Activated T-helper 1 cell treated with anti-CD3 and anti-CD28 coated beads, Interleukin-12 subunit alpha, Interleukin-12 subunit beta, Interleukin-2, Interleukin-4 antibody, amounts not matched to agents 30 ng/mL and 10 ng/mL and 1 ng/mL, durations not matched to agents 14 hours and 24 hours and 36 hours (primary cell): ENCODE measurements around the gene PFKFB4. TPM values are rescaled to one million over a fixed set of nuclear protein-coding genes. Genes with fewer than 3 reads are reported as not detected.

ENCODE experiments used
- DNase-seq: peaks from one replicate; pipeline ENCODE4 v3.0.0; 2021; ENCODE audit warnings: low spot score
- H3K27ac Mint-ChIP-seq: one replicate; pipeline ENCODE4 v1.8.0; 2021; ENCODE audit warnings: mild to moderate bottlenecking, mixed read lengths
- H3K27me3 Mint-ChIP-seq: one replicate; pipeline ENCODE4 v1.8.0; 2022; ENCODE audit warnings: mild to moderate bottlenecking, moderate library complexity, mixed read lengths; ENCODE audit not compliant: insufficient read depth
- H3K36me3 Mint-ChIP-seq: one replicate; pipeline ENCODE4 v1.8.0; 2021; ENCODE audit warnings: low read depth, mixed read lengths
- H3K4me1 Mint-ChIP-seq: one replicate; pipeline ENCODE4 v1.8.0; 2021; ENCODE audit warnings: low read depth, mixed read lengths
- H3K4me3 Mint-ChIP-seq: one replicate; pipeline ENCODE4 v1.8.0; 2021; ENCODE audit warnings: mild to moderate bottlenecking, moderate library complexity, mixed read lengths
- H3K9me3 Mint-ChIP-seq: one replicate; pipeline ENCODE4 v1.8.0; 2021; ENCODE audit warnings: mixed read lengths
- intact Hi-C: fragments of 100-400 bp; cut with micrococcal nuclease; formaldehyde crosslinking; loops from one replicate; pipeline ENCODE4 v1.15.1; 2024
- total RNA-seq: library from RNA; stranded (reverse); gene quantifications from 2 replicates; pipeline ENCODE4 v1.2.3, GENCODE V29; 2022

Gene PFKFB4
- total RNA-seq, 1 donor from 2014 or later = 15.5 TPM

DNA sequence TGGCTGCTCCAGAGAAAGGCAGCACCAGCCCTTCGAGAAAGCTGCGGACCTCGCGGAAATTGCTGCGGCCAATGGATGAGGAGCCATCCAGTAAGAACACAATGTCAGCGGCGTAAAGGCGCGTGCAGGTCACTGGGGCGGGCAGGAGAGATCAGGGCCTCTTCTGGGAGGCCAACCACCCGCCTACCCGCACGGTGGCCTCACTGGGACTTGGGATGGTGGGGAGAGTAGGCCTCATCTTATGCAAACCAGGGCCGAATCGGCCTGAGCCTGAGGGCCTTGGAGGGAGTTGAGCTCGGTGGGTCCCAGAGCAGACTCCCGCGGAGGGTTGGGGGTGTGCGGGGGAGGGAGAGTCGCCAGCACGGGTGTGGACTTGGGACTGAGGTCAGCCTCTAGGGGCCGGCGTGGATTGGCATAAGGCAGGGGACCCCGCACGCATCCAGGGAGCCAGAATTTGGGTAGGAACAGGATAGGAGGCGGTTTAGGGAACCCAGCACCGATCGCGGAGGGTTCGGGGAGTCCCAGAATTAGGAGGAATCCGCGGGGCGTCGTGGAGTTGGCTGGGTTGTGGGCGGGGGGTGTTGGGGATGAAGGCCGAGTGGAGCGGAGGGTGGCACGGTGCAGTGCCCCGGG, 37.9 kb upstream of the PFKFB4 start:
- intact Hi-C loops = no loop called here
- Mint-ChIP-seq H3K4me1 (no peaks in the 10 kb centered on the region), H3K4me3 (no peak overlapping the region), H3K27ac (no peak overlapping the region), H3K9me3 (no peaks in the 10 kb centered on the region), H3K27me3 (peaks cover 18% of the 10 kb centered on the region), H3K36me3 (peaks cover 10% of the 10 kb centered on the region)
- no peak for DNase-seq

- no peak for DNase-seq
- Mint-ChIP-seq H3K9me3 (no peaks in the 10 kb centered on the region), H3K36me3 (peaks cover 3% of the 10 kb centered on the region), H3K27me3 (peaks cover 22% of the 10 kb centered on the region), H3K4me1 (no peaks in the 10 kb centered on the region), H3K4me3 (no peak overlapping the region), H3K27ac (no peak overlapping the region)
- intact Hi-C loops = no loop called here
Observed at GRCh38 chr3:48593337-48593736, 36.7 kb upstream of the PFKFB4 start.

DNA sequence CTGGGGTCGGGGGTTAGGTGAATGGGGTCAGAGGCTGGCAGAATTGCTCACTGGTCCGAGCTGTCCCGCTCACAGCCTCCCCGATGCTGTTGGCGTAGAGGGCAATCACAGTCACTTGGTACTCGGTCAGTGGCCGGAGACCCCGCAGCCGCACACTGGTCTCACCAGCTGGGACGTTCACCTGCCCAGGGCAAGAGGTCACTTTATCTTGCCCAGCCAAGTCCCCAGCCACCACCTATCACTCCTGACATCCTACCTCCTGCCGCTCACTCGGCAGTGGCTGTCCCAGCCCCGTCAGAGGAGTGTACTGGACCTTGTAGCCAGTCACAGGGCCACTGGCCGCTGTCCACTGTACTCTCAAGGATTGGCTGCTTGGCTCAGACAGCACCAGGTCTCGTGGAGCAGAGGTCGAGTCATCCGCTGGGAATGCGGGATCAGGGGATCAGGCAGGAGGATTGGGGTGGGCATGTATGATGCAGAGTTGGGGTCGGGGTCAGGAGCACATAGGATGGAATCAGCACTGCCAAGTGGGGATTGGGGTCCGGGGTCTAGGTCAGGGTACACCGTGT, 36.0 kb upstream of the PFKFB4 start:
- no peaks in the 10 kb centered on the region for H3K9me3 Mint-ChIP-seq
- no peaks in the 10 kb centered on the region for H3K36me3 Mint-ChIP-seq
- DNase-seq = no peak
- no peak overlapping the region for H3K4me3 Mint-ChIP-seq
- intact Hi-C loops = no loop called here
- no peak overlapping the region for H3K27ac Mint-ChIP-seq
- H3K4me1 Mint-ChIP-seq = no peaks in the 10 kb centered on the region
- H3K27me3 Mint-ChIP-seq = peaks cover 24% of the 10 kb centered on the region

GRCh38 chr3:48591886-48592518, 35.4 kb upstream of the PFKFB4 start:
- no peaks in the 10 kb centered on the region for H3K4me1 Mint-ChIP-seq
- H3K9me3 Mint-ChIP-seq = no peaks in the 10 kb centered on the region
- H3K27ac Mint-ChIP-seq = no peak overlapping the region
- no peak overlapping the region for H3K4me3 Mint-ChIP-seq
- peaks cover 24% of the 10 kb centered on the region for H3K27me3 Mint-ChIP-seq
- no peaks in the 10 kb centered on the region for H3K36me3 Mint-ChIP-seq
- intact Hi-C loops = no loop called here
- DNase-seq = no peak

GRCh38 chr3:48591436-48591835, 34.8 kb upstream of the PFKFB4 start:
- Mint-ChIP-seq H3K4me1 (no peaks in the 10 kb centered on the region), H3K27me3 (peaks cover 24% of the 10 kb centered on the region), H3K27ac (no peak overlapping the region), H3K36me3 (no peaks in the 10 kb centered on the region), H3K4me3 (no peak overlapping the region), H3K9me3 (no peaks in the 10 kb centered on the region)
- no peak for DNase-seq
- intact Hi-C loops = no loop called here

DNA sequence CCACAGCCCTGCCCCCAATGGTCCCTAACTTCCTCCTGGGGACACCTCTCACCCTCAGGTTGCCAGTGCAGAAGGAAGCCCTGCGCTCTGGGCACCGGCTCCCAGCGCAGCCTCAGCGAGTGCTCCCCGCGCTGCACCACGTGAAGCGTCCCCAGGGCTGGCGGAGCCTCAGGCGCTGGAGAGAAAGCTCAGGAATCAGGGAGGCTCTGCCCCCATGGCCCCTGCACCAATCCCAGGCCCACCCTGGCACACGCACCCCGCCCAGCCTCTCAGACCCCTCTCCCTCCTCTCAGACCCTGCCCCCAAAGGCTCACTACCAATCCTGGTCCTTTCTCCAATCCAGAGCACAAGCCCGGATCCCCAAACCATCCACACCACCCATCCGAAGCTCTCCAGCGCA, 31.6 kb upstream of the PFKFB4 start:
- Mint-ChIP-seq H3K27ac (no peak overlapping the region), H3K27me3 (peaks cover 13% of the 10 kb centered on the region), H3K36me3 (no peaks in the 10 kb centered on the region), H3K4me3 (no peak overlapping the region), H3K9me3 (no peaks in the 10 kb centered on the region), H3K4me1 (no peaks in the 10 kb centered on the region)
- intact Hi-C loops = no loop called here
- no peak for DNase-seq

DNA sequence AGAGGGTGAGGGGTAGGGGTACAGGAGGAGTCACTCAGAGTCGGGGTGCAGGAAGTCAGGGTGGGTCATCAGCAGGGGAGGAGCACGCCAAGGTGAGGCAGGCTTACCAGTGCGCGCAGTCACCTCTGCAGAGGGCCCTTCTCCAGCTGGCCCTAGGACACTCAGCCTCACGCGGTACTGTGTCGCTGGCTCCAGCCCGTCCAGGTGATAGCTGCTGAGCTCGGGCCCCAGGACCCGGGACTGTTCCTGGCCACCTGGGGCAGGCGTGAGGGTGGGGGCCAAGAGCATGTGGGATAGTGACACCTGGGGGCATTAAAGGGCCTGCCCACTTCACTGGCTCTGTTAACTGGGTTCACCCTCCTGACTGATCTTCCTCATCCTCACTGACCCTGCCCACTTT, 31.1 kb upstream of the PFKFB4 start:
- Mint-ChIP-seq H3K27me3 (peaks cover 13% of the 10 kb centered on the region), H3K36me3 (no peaks in the 10 kb centered on the region), H3K9me3 (no peaks in the 10 kb centered on the region), H3K4me1 (no peaks in the 10 kb centered on the region), H3K27ac (no peak overlapping the region), H3K4me3 (no peak overlapping the region)
- intact Hi-C loops = no loop called here
- no peak for DNase-seq

DNA sequence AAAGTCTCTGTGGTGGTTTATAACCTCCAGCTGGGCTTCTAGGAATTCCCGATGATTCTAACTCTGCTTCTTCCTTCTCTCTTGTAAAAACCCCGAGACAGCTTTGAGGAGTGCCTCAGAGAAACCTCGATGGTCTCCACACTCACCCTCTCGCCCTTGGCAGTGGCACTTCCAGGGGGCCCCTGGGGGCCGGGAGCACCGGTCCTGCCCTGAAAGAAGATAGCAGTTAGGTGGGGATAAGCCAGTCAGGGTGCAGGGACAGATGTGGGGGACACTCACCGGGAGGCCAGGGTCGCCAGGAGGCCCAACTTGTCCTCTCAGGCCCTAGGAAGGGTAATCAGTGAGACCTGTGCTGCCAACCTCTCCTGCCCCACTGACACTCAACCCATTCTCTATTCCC, 28.8 kb upstream of the PFKFB4 start:
- no peak for DNase-seq
- H3K27ac Mint-ChIP-seq = no peak overlapping the region
- no peaks in the 10 kb centered on the region for H3K36me3 Mint-ChIP-seq
- H3K27me3 Mint-ChIP-seq = peaks cover 10% of the 10 kb centered on the region
- H3K9me3 Mint-ChIP-seq = no peaks in the 10 kb centered on the region
- H3K4me3 Mint-ChIP-seq = no peak overlapping the region
- intact Hi-C loops = no loop called here
- no peaks in the 10 kb centered on the region for H3K4me1 Mint-ChIP-seq

- intact Hi-C loops = no loop called here
- Mint-ChIP-seq H3K4me3 (no peak overlapping the region), H3K4me1 (no peaks in the 10 kb centered on the region), H3K36me3 (no peaks in the 10 kb centered on the region), H3K27me3 (peaks cover 9% of the 10 kb centered on the region), H3K9me3 (no peaks in the 10 kb centered on the region), H3K27ac (no peak overlapping the region)
- no peak for DNase-seq
Observed at GRCh38 chr3:48584836-48585235, 28.2 kb upstream of the PFKFB4 start.

DNA sequence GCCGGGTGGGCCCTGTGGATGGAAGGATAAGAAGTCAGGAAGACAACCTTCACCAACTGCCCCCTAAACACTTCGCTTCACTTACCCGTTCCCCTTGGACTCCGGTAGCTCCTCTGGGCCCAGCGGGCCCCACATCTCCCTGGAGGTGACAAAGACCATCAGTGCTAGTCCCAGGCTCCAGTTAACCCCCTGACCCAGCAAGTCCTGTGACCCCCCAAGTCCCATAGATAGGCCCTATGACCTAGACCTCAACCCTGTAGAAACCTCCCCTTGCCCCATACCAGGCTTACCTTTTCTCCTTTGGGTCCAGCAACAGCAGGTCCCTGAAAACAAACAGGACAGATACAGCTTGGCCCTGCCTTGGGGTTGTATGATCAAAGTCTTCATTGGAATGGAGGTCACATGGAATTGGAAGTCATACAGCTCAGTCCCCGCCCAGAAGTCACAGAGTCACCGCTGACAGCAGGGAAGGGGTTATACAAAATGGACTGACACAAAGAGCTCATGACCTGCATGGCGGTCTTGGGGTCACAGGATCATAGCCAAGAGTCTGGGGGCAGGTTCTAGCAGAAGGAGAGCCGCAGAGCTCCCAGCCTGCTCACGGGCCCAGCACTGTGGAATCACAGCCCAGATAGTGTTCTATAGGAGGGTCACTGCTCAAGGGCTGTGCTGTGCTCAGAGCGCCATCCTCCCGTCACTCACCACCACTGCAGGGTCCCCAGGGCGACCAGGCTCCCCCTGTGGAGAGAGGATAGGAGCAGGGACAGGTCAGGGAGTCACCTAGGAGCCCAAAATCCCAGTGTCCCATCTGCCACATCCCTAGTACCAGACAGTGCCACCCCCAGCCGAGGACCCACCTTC, 25.2 kb upstream of the PFKFB4 start:
- Mint-ChIP-seq H3K27ac (no peak overlapping the region), H3K36me3 (no peaks in the 10 kb centered on the region), H3K4me1 (no peaks in the 10 kb centered on the region), H3K4me3 (no peak overlapping the region), H3K9me3 (no peaks in the 10 kb centered on the region), H3K27me3 (no peaks in the 10 kb centered on the region)
- intact Hi-C loops = no loop called here
- DNase-seq = no peak

GRCh38 chr3:48576647-48577046, 20.0 kb upstream of the PFKFB4 start:
- Mint-ChIP-seq H3K4me3 (no peak overlapping the region), H3K4me1 (no peaks in the 10 kb centered on the region), H3K27me3 (no peaks in the 10 kb centered on the region), H3K27ac (no peak overlapping the region), H3K36me3 (no peaks in the 10 kb centered on the region), H3K9me3 (no peaks in the 10 kb centered on the region)
- intact Hi-C loops = no loop called here
- DNase-seq = no peak

GRCh38 chr3:48575366-48575765, 18.8 kb upstream of the PFKFB4 start:
- H3K9me3 Mint-ChIP-seq = no peaks in the 10 kb centered on the region
- H3K27ac Mint-ChIP-seq = no peak overlapping the region
- no peaks in the 10 kb centered on the region for H3K36me3 Mint-ChIP-seq
- H3K4me1 Mint-ChIP-seq = no peaks in the 10 kb centered on the region
- intact Hi-C loops = no loop called here
- DNase-seq = no peak
- H3K27me3 Mint-ChIP-seq = no peaks in the 10 kb centered on the region
- no peak overlapping the region for H3K4me3 Mint-ChIP-seq

- H3K36me3 Mint-ChIP-seq = no peaks in the 10 kb centered on the region
- H3K4me1 Mint-ChIP-seq = no peaks in the 10 kb centered on the region
- no peaks in the 10 kb centered on the region for H3K27me3 Mint-ChIP-seq
- no peak overlapping the region for H3K27ac Mint-ChIP-seq
- no peak overlapping the region for H3K4me3 Mint-ChIP-seq
- no peaks in the 10 kb centered on the region for H3K9me3 Mint-ChIP-seq
- intact Hi-C loops = no loop called here
- DNase-seq = no peak
Observed at GRCh38 chr3:48573973-48574585, 17.5 kb upstream of the PFKFB4 start.
